NT2/D1 (cell line): ENCODE data around the gene ABHD10.

Experiments used
- SUZ12 ChIP-seq: IDR thresholded peaks from 2 replicates; pipeline ENCODE4 v1.6.1; 2011; ENCODE audit not compliant: insufficient read length, insufficient read depth; ENCODE audit errors: extremely low read depth
- YY1 ChIP-seq: IDR thresholded peaks from 2 replicates; pipeline ENCODE4 v1.6.1; 2011; ENCODE audit not compliant: insufficient read length, insufficient read depth
- ZNF274 ChIP-seq: IDR thresholded peaks from 2 replicates; pipeline ENCODE4 v1.6.1; 2011; ENCODE audit warnings: mild to moderate bottlenecking, low read depth, low read length

DNA sequence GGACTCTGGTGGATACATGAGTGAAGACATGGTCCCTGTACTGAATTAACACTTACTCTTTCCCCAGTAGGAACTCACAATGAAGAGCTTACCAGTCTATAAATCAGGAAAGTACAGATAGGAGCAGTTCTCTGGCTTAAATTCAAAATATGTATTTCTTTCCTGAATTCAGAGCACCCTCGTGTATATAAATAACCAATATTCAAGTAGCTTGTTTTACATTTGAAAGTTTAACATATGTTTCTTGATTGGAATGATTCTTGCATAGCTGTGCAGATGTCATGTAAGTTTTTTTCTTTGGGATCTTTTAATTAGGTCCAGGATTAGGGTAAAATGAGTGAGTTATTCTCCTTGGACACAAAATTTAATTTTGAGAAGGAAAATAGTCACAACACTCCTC, 40.9 kb downstream of the ABHD10 start:
- TF ChIP-seq SUZ12 = no peak
- TF ChIP-seq ZNF274 = no peak
- TF ChIP-seq YY1 = no peak
